Activated T-cell treated with anti-CD3 and anti-CD28 coated beads, Interleukin-2, amount 50 U/mL, for 4 hours (primary cell): ENCODE data around the gene ZNG1C. TPM values are rescaled to one million over a fixed set of nuclear protein-coding genes. Genes with fewer than 3 reads are reported as not detected.
"Not testable (repeated sequence)": the region's sequence is repeated elsewhere in the genome, so short reads cannot be mapped to it uniquely, and the experiment has no call there.

Source experiments
- ATAC-seq, 2 donors: fragments of 200-7000 bp; cut with Tn5 transposase; one replicate each; pipeline ENCODE4 v1.10.0; 2021
- DNase-seq: peaks from one replicate; pipeline ENCODE4 v3.0.0-alpha.2; 2020
- H3K27me3 Mint-ChIP-seq: one replicate; pipeline ENCODE4 v1.8.0; 2021; ENCODE audit warnings: low read depth, mixed read lengths
- H3K36me3 Mint-ChIP-seq: one replicate; pipeline ENCODE4 v1.8.0; 2022; ENCODE audit warnings: mixed read lengths; ENCODE audit not compliant: insufficient read depth
- H3K4me1 Mint-ChIP-seq: one replicate; pipeline ENCODE4 v1.8.0; 2021; ENCODE audit warnings: low read depth, mixed read lengths
- H3K4me3 Mint-ChIP-seq: one replicate; pipeline ENCODE4 v1.8.0; 2021; ENCODE audit warnings: mild to moderate bottlenecking, moderate library complexity, mixed read lengths
- H3K9me3 Mint-ChIP-seq: one replicate; pipeline ENCODE4 v1.8.0; 2021; ENCODE audit warnings: mixed read lengths
- total RNA-seq, 3 donors: library from RNA; stranded (reverse); gene quantifications; one replicate each; pipeline ENCODE4 v1.2.1, GENCODE V29; 2021

The ZNG1C gene
- total RNA-seq, 3 donors from 2014 or later, result 42.3 to 51.1 (median 43.4) TPM

DNA sequence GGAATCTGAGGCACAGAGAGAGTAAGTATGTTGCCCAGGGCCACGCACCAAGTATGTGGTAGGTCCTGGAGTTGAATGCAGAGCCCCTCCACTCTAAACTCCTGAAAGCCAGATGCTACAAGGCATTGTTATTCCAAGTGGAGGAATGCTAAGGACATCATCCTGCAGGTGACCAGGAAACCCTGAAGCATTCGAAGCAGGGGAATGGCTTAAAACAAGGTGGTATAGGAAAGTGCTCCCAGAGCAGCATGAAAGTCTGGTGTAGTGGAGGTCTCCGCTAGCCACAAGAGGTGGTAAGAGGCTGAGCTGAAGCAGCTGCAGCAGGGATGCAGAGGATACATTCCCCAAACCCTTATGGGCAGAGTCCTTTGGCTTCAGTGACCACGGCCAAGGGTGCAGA is 87.3 kb downstream of the ZNG1C start:
- not testable (repeated sequence) for H3K36me3 Mint-ChIP-seq, H3K27me3 Mint-ChIP-seq, DNase-seq, ATAC-seq, H3K9me3 Mint-ChIP-seq, H3K4me1 Mint-ChIP-seq, H3K4me3 Mint-ChIP-seq

DNA sequence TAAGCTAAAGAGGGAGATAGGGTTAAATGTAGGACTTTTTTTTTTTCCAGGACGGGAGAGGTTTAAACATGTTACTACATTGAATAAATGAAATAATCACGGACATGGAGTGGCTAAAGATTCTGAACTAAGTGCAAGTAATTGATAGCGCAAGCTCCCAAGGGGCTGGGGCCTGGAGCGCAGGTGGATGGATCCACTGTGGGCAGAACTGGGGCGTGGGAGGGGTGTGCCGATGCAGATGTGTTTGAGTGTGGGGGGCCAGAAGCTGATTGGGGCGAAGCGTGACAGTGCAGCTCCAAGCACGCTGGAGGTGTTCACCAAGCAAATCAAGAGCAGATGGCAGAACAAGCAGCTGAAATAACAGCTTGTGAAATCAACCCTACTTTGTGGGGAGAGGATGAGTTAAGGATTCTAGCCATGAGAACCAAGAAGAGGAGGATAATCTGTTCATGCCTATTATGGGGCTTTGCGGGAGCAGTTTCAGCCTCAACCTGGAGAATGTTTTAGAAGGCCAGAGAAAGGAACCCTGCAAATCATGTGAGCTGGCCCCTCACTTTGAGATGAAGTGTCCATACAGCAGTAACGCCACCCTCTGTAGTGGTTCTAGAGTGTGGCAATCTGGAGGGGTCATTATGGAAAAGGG is 88.9 kb downstream of the ZNG1C start:
- not testable (repeated sequence) for ATAC-seq, H3K4me3 Mint-ChIP-seq, H3K4me1 Mint-ChIP-seq, H3K36me3 Mint-ChIP-seq, H3K27me3 Mint-ChIP-seq, H3K9me3 Mint-ChIP-seq, DNase-seq

DNA sequence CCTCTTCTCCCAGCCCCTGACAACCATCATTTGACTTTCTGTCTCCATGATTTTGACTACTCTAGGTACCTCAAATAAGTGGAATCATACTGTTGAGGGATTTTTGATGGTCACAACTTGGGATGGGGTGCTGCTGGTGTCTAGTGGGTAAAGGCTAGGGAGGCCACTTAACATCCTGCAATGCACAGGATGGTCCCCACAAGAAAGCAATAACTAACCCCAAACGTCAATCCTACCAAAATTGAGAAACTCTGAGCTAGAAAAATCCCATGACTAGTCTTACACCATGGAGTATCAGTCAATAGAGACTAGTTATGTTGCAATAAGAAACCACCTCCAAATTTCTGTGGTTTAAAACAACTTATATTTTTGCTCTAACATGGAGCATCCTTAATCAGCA is 90.3 kb downstream of the ZNG1C start:
- not testable (repeated sequence) for H3K9me3 Mint-ChIP-seq, H3K27me3 Mint-ChIP-seq, H3K36me3 Mint-ChIP-seq, ATAC-seq, H3K4me3 Mint-ChIP-seq, DNase-seq, H3K4me1 Mint-ChIP-seq

DNA sequence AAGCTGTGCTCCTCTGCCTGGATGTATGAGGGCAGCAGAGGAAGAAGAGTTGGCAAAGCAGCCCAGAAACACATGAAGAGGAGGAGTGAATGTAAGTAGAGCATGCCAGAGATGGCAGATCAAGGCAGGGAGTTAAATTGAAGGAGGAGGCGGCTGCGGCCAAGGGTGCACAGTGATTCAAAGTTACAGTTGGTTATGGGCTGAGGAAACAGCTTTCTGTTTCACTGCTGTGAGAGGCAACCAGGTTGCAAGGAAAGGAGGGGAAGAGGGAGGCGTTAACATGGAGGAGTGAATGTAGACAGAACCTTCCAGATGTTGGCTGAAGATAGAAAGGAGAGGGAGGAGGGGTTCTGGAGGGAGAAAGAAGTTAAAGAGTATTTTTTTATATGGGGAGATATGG is 94.2 kb downstream of the ZNG1C start:
- ATAC-seq, result peak in 1 of 2 donors; percentile 40
- not testable (repeated sequence) for H3K4me3 Mint-ChIP-seq, H3K9me3 Mint-ChIP-seq, DNase-seq, H3K4me1 Mint-ChIP-seq, H3K27me3 Mint-ChIP-seq, H3K36me3 Mint-ChIP-seq

DNA sequence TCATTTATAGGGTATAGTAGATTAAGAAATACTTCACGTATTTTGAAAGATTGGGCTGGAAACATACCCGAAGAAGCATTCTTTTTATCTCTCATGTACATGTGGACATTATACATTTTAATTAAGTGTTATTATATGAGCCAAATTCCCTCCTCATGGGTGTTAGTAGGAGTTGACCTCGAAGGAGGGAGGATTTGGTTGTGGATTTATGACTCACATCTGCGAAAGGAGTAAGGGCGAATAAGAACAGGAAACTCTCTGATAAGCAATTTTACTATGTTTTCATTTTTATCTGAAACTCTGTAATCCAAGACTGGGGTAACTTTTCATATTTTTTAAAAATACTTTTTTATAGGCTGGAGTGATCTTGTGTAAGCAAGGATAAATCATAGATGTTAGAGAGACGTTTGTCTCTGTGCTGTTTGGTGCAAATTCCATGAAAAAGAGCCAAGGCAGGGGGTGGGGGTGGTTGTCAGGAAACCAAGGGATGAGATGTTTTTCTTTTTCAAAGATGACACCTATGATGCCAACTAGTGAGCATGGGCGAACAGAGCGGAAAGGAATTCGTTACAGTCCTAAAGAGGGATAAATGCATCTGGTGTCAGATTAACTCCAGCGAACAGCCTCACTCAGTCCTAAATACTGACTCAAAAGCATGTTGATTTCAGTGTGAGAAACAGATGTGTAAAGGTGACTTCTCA is 95.0 kb downstream of the ZNG1C start:
- not testable (repeated sequence) for ATAC-seq

DNA sequence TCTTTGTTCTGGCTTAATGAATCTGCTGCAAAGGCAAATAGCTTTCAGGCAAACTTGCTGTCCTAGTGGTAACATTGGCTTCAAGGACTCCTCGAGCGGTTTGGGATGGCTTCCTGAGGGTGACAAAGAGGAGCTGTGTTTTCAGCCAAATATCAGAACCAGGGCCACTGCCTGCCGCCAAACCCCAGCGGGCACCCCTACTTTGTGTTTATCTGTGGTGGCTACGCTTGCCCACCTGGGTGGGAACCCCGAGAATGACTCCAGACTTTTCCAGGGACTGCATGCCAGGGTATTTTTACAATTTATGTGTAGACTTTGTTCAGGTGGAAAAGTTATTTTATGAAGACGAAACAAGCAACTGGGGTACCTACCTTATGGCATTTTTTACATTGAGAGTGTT is 96.2 kb downstream of the ZNG1C start:
- DNase-seq, H3K9me3 Mint-ChIP-seq, ATAC-seq, H3K4me3 Mint-ChIP-seq, H3K36me3 Mint-ChIP-seq, H3K27me3 Mint-ChIP-seq, H3K4me1 Mint-ChIP-seq: not testable (repeated sequence)

More for the DNA sequence above, 95.0 kb downstream of the ZNG1C start:
- H3K9me3 Mint-ChIP-seq, H3K4me1 Mint-ChIP-seq, DNase-seq, H3K36me3 Mint-ChIP-seq, H3K4me3 Mint-ChIP-seq, H3K27me3 Mint-ChIP-seq: not testable (repeated sequence)

DNA sequence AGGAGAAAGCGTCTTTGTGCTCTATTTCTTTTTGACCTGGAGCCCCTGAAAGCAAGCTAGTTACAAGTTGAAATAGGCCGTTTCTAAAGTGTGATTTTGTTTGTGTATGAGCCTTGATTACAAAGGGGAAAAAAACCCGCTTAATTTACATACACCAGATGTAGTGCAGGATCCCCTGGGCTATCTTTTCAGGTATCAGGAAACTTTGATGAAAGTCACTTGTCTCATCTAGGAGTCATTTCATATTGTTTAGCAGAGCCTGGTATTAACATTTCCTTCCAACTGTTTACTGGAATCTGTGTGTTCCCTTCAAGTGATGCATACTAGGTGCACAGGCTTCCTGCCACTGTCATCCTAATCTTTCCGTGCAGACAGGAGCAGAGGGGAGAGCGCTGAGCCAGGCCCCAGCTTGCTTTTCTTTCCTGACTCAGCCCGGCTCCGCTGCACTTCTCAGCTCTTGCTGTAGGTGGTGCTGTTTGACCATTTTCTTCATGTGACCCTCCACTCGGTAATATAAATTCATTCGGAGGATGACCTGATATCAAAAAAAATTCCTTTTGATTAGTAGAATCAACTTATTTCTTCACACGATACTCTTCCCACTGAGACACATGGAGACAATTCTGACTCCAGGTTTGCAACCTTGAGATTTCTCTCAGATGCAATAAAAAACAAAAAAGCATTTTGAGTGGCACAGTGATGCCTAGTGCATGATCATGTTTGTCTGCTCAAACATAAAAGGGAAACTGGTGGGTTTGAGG is 100.7 kb downstream of the ZNG1C start:
- not testable (repeated sequence) for H3K27me3 Mint-ChIP-seq, H3K4me3 Mint-ChIP-seq, H3K4me1 Mint-ChIP-seq, DNase-seq, H3K36me3 Mint-ChIP-seq, H3K9me3 Mint-ChIP-seq
- ATAC-seq, result peak; percentile 84 to 85

DNA sequence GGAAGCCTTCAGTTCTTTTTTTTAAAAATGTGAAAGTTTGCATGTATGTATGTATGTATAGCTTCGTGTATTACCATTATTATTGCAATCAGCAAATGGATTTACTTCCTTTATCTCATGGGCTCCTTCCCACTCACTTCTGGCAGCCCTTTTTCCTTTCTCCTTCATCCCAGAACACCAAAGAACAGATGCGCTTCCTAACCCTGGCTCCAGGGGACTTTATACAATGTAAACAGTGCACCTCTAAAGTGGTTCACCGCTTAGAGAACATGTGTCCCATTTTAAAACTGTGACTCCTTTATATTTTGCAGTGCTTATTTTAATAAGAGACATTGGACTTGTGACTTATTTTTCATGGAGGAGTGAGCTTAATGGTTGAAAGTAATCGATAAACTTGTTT is 101.5 kb downstream of the ZNG1C start:
- H3K9me3 Mint-ChIP-seq, H3K27me3 Mint-ChIP-seq, ATAC-seq, DNase-seq, H3K36me3 Mint-ChIP-seq, H3K4me3 Mint-ChIP-seq, H3K4me1 Mint-ChIP-seq: not testable (repeated sequence)

DNA sequence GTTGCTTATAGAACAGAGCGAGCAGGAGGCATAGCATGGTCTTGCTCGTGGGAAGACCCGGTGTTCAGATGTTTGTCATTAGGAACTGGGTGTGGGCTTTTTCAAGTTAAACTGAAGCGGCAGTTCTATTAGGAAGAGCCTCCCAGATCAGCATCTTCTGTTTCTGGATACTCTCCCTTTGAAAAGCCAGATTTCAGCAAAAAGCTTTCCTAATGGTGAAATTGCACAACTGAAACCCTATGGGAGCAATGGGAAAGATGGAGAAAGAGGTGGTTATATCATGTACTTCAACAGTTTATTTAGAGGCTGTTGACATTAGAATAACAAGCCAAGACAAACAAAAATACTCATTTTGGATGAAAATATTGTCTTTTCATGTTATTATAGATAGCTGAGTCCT is 102.2 kb downstream of the ZNG1C start:
- not testable (repeated sequence) for ATAC-seq, H3K4me3 Mint-ChIP-seq, H3K4me1 Mint-ChIP-seq, H3K36me3 Mint-ChIP-seq, H3K27me3 Mint-ChIP-seq, H3K9me3 Mint-ChIP-seq, DNase-seq

Other genes with a start within 250 kb of the ZNG1C start
- not detected for gene FOXD4L3, start 60.9 kb downstream of the ZNG1C start, total RNA-seq
- not detected for gene PGM5, start 114.6 kb downstream of the ZNG1C start, total RNA-seq